ENCODE results near the gene TARBP1.

GRCh38 chr1:234507089-234507488 is 28.1 kb upstream of the TARBP1 start:
- TF ChIP-seq CTCF (conservative IDR thresholded peaks at IDR 0.05; ENCODE audit: low read length) (no peak), EZH2phosphoT487 (IDR thresholded peaks at IDR 0.05; ENCODE audit: borderline replicate concordance, low read depth, low read length) (no peak)

All from OCI-LY7 (cell line).